Measurements from ENCODE around the gene LMNA.

- TF ChIP-seq CTCF (IDR thresholded peaks at IDR 0.05) (peak in 2 of 5 experiments; percentile 14 to 17), POLR2A (IDR thresholded peaks at IDR 0.05) (no peak)
These were observed 5.1 kb downstream of the LMNA start for GRCh38 chr1:156119503-156120209.
